H9 (cell line): ENCODE measurements around the gene VWA5A. TPM values are rescaled to one million over a fixed set of nuclear protein-coding genes. Genes with fewer than 3 reads are reported as not detected.

Experiments
- DNase-seq: peaks from one replicate; pipeline ENCODE4 v3.0.0-alpha.2; 2017
- H2AFZ ChIP-seq: one replicate; pipeline ENCODE4 v1.6.1; 2013; ENCODE audit warnings: mild to moderate bottlenecking, low read length, control low read depth, moderate library complexity
- H2AK5ac ChIP-seq: 2 replicates; pipeline ENCODE4 v1.6.1; 2013; ENCODE audit warnings: low read length, control low read depth, mixed read lengths; ENCODE audit not compliant: insufficient read length
- H2BK120ac ChIP-seq: one replicate; pipeline ENCODE4 v1.6.1; 2013; ENCODE audit warnings: low read depth, mild to moderate bottlenecking, low read length, control low read depth, inconsistent platforms; ENCODE audit not compliant: poor library complexity, severe bottlenecking
- H2BK12ac ChIP-seq: 2 replicates; pipeline ENCODE4 v1.6.1; 2013; ENCODE audit warnings: low read length, control low read depth, mixed read lengths, low read depth; ENCODE audit not compliant: insufficient read length
- H2BK15ac ChIP-seq: 2 replicates; pipeline ENCODE4 v1.6.1; 2013; ENCODE audit warnings: low read depth, low read length, control low read depth
- H2BK20ac ChIP-seq: one replicate; pipeline ENCODE4 v1.6.1; 2013; ENCODE audit warnings: low read depth, mild to moderate bottlenecking, low read length, control low read depth, inconsistent platforms; ENCODE audit not compliant: poor library complexity, severe bottlenecking
- H2BK5ac ChIP-seq: 2 replicates; pipeline ENCODE4 v1.6.1; 2013; ENCODE audit warnings: low read length, control low read depth, mixed read lengths; ENCODE audit not compliant: insufficient read length
- H3K14ac ChIP-seq: 2 replicates; pipeline ENCODE4 v1.6.1; 2013; ENCODE audit warnings: low read length, control low read depth; ENCODE audit not compliant: insufficient read depth
- H3K18ac ChIP-seq: 2 replicates; pipeline ENCODE4 v1.6.1; 2013; ENCODE audit warnings: low read depth, mild to moderate bottlenecking, mixed read lengths, low read length, control low read depth; ENCODE audit not compliant: insufficient read length
- H3K23ac ChIP-seq: 2 replicates; pipeline ENCODE4 v1.6.1; 2013; ENCODE audit warnings: low read length, control low read depth, mixed read lengths, low read depth; ENCODE audit not compliant: insufficient read length
- H3K23me2 ChIP-seq: 2 replicates; pipeline ENCODE4 v1.6.1; 2013; ENCODE audit warnings: low read depth, mild to moderate bottlenecking, mixed read lengths, low read length, control low read depth; ENCODE audit not compliant: insufficient read length, poor library complexity, severe bottlenecking
- H3K27ac ChIP-seq: 2 replicates; pipeline ENCODE4 v1.5.1; 2013; ENCODE audit warnings: low read length, control low read depth, mixed read lengths, low read depth; ENCODE audit not compliant: insufficient read length
- H3K27me3 ChIP-seq: 2 replicates; pipeline ENCODE4 v1.6.1; 2013; ENCODE audit warnings: low read length, control low read depth, inconsistent platforms; ENCODE audit not compliant: insufficient read depth
- H3K4ac ChIP-seq: 2 replicates; pipeline ENCODE4 v1.6.1; 2013; ENCODE audit warnings: low read depth, mild to moderate bottlenecking, control low read depth, inconsistent platforms, low read length, moderate library complexity
- H3K4me1 ChIP-seq: 2 replicates; pipeline ENCODE4 v1.6.1; 2013; ENCODE audit warnings: low read length, control low read depth, inconsistent platforms; ENCODE audit not compliant: insufficient read depth
- H3K4me2 ChIP-seq: 2 replicates; pipeline ENCODE4 v1.6.1; 2013; ENCODE audit warnings: low read length, control low read depth, mixed read lengths; ENCODE audit not compliant: insufficient read length, insufficient read depth
- H3K56ac ChIP-seq: 2 replicates; pipeline ENCODE4 v1.6.1; 2013; ENCODE audit warnings: low read depth, mild to moderate bottlenecking, mixed read lengths, low read length, control low read depth; ENCODE audit not compliant: insufficient read length
- H3K79me1 ChIP-seq: 2 replicates; pipeline ENCODE4 v1.6.1; 2013; ENCODE audit warnings: low read depth, mild to moderate bottlenecking, moderate library complexity, low read length, control low read depth, inconsistent platforms; ENCODE audit not compliant: insufficient read depth, poor library complexity, severe bottlenecking
- H3K79me2 ChIP-seq: 2 replicates; pipeline ENCODE4 v1.6.1; 2013; ENCODE audit warnings: low read length, control low read depth, inconsistent platforms; ENCODE audit not compliant: insufficient read depth
- H3K9ac ChIP-seq: 2 replicates; pipeline ENCODE4 v1.6.1; 2013; ENCODE audit warnings: low read length, control low read depth, mixed read lengths; ENCODE audit not compliant: insufficient read length; ENCODE audit errors: extremely low read depth
- H3K9me3 ChIP-seq: one replicate; pipeline ENCODE4 v1.6.1; 2013; ENCODE audit warnings: low read depth, low read length, inconsistent platforms; ENCODE audit not compliant: control insufficient read depth
- H3T11ph ChIP-seq: one replicate; pipeline ENCODE4 v1.6.1; 2013; ENCODE audit warnings: mild to moderate bottlenecking, low read length, control low read depth, inconsistent platforms
- H4K20me1 ChIP-seq: one replicate; pipeline ENCODE4 v1.6.1; 2013; ENCODE audit not compliant: control insufficient read depth, insufficient read length, insufficient read depth
- H4K5ac ChIP-seq: 2 replicates; pipeline ENCODE4 v1.6.1; 2013; ENCODE audit warnings: low read depth, mild to moderate bottlenecking, mixed read lengths, low read length, control low read depth; ENCODE audit not compliant: insufficient read length
- H4K8ac ChIP-seq: replicated peaks from 2 replicates; pipeline ENCODE4 v1.6.1; 2013; ENCODE audit warnings: low read length, control low read depth, mixed read lengths, low read depth; ENCODE audit not compliant: insufficient read length
- H4K91ac ChIP-seq: 2 replicates; pipeline ENCODE4 v1.6.1; 2013; ENCODE audit warnings: low read depth, mild to moderate bottlenecking, moderate library complexity, mixed read lengths, low read length, control low read depth; ENCODE audit not compliant: insufficient read length
- H3K27ac Mint-ChIP-seq, 3 experiments: 2 replicates in 2 of 3; 3 replicates in 1 of 3; pipeline ENCODE4 v1.8.0; 2020 to 2021; ENCODE audit warnings: mixed read lengths in 3 of 3, mild to moderate bottlenecking in 1 of 3, moderate library complexity in 1 of 3
- H3K27me3 Mint-ChIP-seq: 2 replicates; pipeline ENCODE4 v1.8.0; 2021; ENCODE audit warnings: low read depth, mild to moderate bottlenecking, moderate library complexity, mixed read lengths
- H3K36me3 Mint-ChIP-seq, 3 experiments: 2 replicates in 2 of 3; 3 replicates in 1 of 3; pipeline ENCODE4 v1.8.0; 2020 to 2021; ENCODE audit warnings: low read depth in 3 of 3, mixed read lengths in 3 of 3; ENCODE audit not compliant: insufficient read depth in 1 of 3
- H3K4me1 Mint-ChIP-seq, 2 experiments: 2 replicates each; pipeline ENCODE4 v1.8.0; 2020; ENCODE audit warnings: mixed read lengths in 2 of 2
- H3K4me3 Mint-ChIP-seq, 2 experiments: 2 replicates in 1 of 2; 3 replicates in 1 of 2; pipeline ENCODE4 v1.8.0; 2020 to 2021; ENCODE audit warnings: mild to moderate bottlenecking in 2 of 2, mixed read lengths in 2 of 2, moderate library complexity in 1 of 2
- H3K9me3 Mint-ChIP-seq, 2 experiments: 2 replicates in 1 of 2; 3 replicates in 1 of 2; pipeline ENCODE4 v1.8.0; 2020; ENCODE audit warnings: mild to moderate bottlenecking in 2 of 2, mixed read lengths in 2 of 2, moderate library complexity in 1 of 2
- WGBS: extraction: QIAGEN DNeasy Blood & Tissue Kit; methylation state at CpG from one replicate; pipeline ENCODE4 v1.1.7; 2013; ENCODE audit warnings: missing lambda C conversion rate, low lambda C conversion rate, mixed read lengths; ENCODE audit not compliant: insufficient read length; ENCODE audit errors: extremely low coverage; 5-methylcytosine and 5-hydroxymethylcytosine counted together
- total RNA-seq: library from RNA; stranded (reverse); gene quantifications from 2 replicates; pipeline ENCODE4 v1.2.1, GENCODE V29; 2021
- TF ChIP-seq, protein P1 (sequence below): fragments of 200-600 bp; sonication (generic); conservative IDR thresholded peaks from 3 replicates; pipeline ENCODE4 v1.8.0; 2021; ENCODE audit warnings: antibody characterized with exemption, mild to moderate bottlenecking

VWA5A gene
- total RNA-seq, 1 experiment from 2014 or later, result 15.6 TPM

DNA sequence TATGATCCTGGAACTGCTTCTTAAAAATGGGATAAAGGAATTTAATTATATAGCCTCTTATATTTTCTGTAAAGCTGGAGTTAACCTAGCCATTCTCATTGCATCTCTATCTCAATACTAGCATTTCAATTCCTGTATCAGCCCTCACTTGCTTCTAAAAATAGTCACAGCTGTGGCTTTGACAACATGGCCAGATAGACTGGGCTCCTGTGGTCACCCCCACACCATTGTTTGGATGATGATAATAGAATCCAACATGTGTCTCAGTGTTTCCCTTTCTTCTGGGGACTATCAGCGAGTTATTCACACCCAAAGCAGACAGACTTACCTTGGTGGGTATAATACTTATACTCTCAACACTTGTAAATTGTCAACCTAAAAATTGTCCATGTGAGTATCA is 6.9 kb downstream of the VWA5A start:
- Histone ChIP-seq H3K18ac (no peak overlapping the region), H2AFZ (no peak overlapping the region), H3K4me2 (no peak overlapping the region), H3K27ac (no peak overlapping the region), H4K20me1 (no peaks in the 10 kb centered on the region), H2BK20ac (no peak overlapping the region), H3K9me3 (no peaks in the 10 kb centered on the region), H4K8ac (no peak overlapping the region), H3K23me2 (no peaks in the 10 kb centered on the region), H3K79me2 (no peaks in the 10 kb centered on the region), H3K27me3 (no peaks in the 10 kb centered on the region), H2BK5ac (no peak overlapping the region), H2AK5ac (no peak overlapping the region), H4K5ac (no peak overlapping the region), H2BK15ac (no peak overlapping the region), H2BK12ac (no peak overlapping the region), H3K56ac (no peak overlapping the region), H4K91ac (no peak overlapping the region), H2BK120ac (no peak overlapping the region), H3K4me1 (no peaks in the 10 kb centered on the region), H3K79me1 (no peaks in the 10 kb centered on the region), H3K9ac (no peak overlapping the region), H3K4ac (no peak overlapping the region), H3K23ac (no peak overlapping the region), H3T11ph (no peak overlapping the region), H3K14ac (no peak overlapping the region)
- Mint-ChIP-seq H3K27ac (no peak overlapping the region), H3K36me3 (peaks cover 27 to 73% (median 67%) of the 10 kb centered on the region in 3 experiments), H3K4me3 (no peak overlapping the region), H3K27me3 (no peaks in the 10 kb centered on the region), H3K9me3 (peaks cover 0 to 4% of the 10 kb centered on the region in 2 experiments; a peak in 1 of 5 replicates), H3K4me1 (peaks cover 6 to 9% of the 10 kb centered on the region in 2 experiments)
- no peak for DNase-seq
- TF ChIP-seq, protein P1, sequence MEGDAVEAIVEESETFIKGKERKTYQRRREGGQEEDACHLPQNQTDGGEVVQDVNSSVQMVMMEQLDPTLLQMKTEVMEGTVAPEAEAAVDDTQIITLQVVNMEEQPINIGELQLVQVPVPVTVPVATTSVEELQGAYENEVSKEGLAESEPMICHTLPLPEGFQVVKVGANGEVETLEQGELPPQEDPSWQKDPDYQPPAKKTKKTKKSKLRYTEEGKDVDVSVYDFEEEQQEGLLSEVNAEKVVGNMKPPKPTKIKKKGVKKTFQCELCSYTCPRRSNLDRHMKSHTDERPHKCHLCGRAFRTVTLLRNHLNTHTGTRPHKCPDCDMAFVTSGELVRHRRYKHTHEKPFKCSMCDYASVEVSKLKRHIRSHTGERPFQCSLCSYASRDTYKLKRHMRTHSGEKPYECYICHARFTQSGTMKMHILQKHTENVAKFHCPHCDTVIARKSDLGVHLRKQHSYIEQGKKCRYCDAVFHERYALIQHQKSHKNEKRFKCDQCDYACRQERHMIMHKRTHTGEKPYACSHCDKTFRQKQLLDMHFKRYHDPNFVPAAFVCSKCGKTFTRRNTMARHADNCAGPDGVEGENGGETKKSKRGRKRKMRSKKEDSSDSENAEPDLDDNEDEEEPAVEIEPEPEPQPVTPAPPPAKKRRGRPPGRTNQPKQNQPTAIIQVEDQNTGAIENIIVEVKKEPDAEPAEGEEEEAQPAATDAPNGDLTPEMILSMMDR, result no peak
- no CpG with 5 or more reads among the region's 1 CpG for WGBS
